Activated naive CD8-positive, alpha-beta T cell treated with anti-CD3 and anti-CD28 coated beads, Interleukin-2, amount 50 U/mL, for 16 hours (primary cell): ENCODE measurements around the gene PPP3CA.

Experiments used
- DNase-seq: peaks from one replicate; pipeline ENCODE4 v3.0.0-alpha.2; 2020; ENCODE audit warnings: low read depth, low spot score

The PPP3CA gene

DNA sequence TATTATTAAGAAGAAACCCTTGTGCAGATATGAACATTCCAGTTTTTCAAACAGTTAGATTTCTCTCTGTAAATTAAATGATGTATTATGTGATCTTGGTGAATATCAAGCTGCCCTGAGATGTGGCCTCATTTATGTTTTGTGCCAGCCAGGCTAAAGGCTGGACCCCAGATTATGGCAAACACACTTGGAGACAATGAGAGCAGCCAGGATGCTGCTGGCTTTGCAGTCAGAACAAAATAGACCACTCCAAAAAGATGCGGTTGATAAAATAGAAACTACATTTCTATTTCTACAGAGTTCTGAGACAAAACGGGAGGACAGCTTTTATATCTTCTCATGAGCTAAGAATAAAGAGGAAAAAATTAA, 296.5 kb downstream of the PPP3CA start:
- no peak for DNase-seq

DNA sequence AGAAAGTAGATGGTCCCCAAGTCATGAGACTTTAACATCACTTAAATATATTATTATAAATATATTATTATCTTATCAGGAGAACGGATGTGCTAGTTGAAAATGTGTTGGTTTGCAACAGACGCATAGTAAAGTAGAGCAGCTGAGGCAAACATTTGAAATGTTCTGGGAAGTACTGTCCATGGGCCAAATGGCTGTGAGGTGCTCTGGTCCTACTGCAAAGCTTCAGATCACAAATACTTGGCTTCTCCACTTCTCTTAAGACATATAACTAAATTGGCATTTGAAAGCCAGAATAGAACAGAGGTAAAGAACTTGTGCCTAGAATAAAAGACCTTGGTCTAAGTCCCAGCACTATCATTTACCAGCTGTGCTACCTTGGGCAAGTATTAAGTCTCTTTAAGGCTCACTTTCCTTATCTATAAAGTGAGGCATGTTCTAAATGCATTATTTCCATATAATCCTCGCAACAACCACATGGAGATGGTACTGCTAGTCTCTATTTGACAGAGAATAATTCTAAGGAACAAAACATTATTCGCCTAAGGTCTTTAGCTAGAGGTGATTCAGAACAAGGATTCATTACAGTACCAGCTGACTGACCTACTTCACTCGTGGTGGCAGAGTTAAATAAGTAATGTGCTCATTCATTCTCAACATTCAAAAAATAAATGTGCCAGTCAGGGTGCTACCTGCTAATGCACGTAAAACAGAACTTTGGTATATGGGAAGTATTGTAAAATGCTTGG, 297.1 kb downstream of the PPP3CA start:
- DNase-seq: no peak

DNA sequence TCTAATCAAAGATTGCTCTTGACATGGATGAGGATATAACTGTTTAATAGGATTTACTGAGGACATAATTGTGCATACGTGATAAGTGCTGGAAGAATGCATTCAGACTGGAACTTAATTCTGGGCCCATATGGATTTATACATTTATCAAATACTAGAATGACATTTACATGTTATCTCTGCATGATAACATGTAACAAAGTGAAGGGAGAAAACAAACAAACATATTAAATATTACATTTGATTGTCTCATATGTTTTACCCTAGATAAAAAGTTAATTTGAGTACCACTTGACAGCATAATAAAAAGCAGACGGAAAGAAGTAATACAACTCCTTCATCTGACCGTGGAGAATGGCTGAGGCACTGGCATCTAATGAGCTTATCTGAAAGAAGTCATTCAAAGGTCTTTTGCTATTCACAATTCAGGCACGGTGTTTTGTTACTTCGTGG, 297.8 kb downstream of the PPP3CA start:
- no peak for DNase-seq

DNA sequence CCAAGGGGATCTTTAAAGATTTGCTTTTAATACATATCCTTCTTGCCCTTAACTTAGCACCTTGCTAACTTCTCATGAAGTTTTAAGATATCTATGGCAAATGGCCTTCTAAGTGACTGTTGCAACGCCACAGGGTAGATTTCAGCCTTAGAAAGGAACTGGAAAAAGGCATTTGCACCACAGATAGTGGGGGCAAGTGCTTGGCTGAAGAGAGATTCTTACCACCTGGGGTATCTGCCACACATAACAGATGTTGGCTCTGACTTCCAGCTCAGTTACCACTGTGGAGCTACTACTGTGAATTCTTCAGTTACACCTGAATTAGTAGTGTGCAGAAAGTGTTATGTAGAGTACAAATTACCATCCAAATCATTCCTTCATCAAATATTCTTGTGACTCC, 302.6 kb downstream of the PPP3CA start:
- DNase-seq: no peak

DNA sequence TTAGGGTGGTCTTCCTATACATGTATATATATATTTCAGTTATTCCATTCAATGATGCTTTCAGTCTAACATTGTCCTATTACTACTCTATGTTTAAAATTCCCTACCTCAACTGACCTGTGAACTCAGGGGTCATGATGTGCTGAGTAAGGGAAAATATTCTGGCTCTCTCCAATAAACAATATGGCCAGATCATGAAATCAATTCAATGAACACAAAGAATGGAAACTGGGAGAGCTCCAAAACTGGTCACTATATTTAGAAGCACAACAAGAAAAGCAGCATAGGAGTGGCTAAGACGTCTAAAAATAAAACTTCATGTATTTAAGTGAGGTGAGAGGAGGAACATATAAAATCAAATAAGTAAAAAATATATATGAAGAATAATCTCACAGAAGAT, 304.5 kb downstream of the PPP3CA start:
- no peak for DNase-seq

DNA sequence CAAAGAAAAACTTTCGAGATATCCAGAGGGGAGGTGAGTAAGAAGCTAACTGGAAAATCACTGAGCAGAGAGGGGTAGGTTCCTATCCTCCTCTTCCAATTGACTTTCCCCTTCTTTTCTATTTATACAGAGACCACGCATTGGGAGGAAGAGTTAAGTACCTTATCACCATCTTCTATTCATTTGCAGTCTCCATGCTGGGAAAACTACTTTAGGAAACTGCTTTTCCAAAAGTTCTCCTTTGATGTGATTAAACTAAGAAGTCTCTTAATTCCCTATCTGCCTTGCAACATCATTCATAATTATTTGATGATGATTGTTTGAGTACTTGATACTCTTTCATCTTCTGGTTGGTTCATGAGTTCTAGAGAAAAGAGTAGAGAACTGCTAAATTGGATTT, 306.6 kb downstream of the PPP3CA start:
- DNase-seq: no peak

DNA sequence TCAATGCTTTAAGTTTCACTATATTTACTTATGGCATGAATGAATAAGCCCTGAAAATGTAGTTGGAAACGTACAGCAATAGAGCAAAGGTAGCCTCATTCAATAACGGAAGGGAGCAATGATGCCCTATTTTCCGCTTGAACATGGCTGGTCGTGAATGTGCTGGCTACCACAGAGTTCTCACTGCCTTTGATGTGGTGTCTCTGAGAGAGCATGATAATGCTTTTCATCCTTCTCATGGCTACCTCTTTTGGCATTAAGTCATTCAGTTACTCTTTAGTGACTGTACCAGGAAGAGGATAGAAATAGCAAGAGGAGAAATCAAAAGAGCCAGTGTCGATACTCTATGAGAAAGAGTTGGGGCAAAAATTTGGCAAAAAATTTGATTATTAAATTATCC, 308.0 kb downstream of the PPP3CA start:
- DNase-seq: no peak

DNA sequence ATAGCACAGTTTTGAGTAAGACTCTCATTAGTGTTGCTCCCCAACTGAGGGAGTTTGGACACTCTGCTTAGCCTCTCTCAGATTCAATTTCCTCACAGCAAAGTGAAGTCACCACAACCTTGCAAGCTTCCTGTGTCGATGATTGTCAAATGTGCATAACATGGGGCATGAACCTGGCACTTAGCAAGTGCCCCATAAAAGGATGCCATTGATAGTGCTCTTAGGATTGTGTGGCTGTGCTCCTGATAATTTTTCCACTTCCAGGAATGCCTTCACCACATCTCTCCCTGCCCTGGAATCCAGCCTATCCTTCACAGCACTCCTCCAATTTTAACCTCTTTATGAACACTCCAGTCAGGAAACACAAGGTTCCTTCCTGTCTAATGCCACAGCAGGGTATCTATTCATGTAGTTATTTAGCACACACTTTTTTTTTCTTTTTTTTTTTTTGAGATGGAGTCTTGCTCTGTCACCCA, 309.4 kb downstream of the PPP3CA start:
- DNase-seq: no peak

DNA sequence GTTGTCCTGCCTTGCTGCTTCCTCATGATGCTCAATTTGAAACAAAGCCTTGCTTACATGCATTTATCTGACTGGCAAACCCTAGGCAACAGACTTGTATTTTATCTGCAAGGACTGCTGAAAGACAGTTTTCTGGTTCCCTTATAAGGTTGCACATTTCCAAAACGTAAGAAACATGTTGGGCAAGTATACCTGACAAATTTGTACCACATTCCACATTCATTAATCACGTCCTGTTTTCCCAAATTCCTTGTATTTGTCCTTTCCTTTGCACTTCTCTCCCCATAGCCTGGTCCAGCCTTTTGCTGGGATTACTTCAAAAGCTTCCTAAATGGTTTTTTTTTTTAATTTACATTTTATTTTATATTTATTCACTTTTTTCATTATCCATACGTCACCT, 310.1 kb downstream of the PPP3CA start:
- no peak for DNase-seq

DNA sequence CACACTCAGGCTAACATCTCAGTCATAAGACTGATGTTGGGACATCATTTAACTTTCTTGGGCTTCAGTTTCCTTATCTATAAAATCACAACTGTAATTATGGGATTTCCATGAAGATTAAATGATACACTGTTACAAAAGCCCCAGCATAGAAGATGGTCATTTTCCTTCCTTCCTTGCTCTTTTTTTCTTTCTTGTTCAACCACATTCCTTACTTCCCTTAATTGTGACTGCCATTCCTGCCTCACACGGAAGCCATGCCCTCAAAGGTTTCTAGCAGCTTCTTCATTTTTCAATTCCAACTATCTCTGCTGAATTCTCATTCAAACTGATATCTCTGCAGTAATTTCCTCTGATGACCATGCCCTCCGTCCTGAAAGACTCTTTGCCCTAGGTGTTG, 311.8 kb downstream of the PPP3CA start:
- no peak for DNase-seq

DNA sequence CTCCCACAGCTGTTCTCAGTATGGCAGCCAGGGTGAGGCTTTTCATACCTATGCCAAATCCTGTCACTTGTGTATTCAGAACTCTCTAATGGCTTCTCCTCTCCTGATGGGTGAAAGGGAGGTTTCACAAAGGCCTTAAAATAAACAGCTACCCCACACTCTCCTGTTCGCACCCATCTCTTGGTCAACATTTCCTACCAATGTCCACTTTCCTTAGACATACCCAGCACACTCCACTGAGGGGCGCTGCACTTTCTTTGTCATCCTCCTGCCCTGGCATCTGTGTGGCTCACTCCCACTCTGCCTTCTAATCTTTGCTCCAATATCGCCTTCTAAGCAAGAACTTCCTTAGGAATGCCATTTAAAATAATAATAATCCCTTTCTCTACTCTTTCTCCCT, 313.3 kb downstream of the PPP3CA start:
- DNase-seq: no peak

DNA sequence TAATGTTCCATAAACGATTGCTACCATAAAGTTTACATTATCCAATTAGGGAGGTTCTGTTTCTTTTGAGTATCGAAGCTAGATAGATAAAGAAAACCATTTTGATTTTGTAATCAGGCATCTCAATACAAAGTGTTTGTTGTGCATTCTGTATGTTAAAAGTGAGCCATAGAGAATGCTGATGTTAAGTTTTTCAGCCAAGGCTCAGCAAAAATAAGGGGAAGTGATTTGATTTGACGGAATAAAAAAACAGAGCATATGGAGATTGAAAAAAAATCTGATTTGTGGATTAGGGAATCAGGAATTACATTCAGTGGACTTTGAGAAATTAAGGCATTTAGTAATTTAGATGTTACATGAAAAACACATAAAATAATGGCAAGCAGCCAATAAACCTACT, 314.8 kb downstream of the PPP3CA start:
- no peak for DNase-seq

DNA sequence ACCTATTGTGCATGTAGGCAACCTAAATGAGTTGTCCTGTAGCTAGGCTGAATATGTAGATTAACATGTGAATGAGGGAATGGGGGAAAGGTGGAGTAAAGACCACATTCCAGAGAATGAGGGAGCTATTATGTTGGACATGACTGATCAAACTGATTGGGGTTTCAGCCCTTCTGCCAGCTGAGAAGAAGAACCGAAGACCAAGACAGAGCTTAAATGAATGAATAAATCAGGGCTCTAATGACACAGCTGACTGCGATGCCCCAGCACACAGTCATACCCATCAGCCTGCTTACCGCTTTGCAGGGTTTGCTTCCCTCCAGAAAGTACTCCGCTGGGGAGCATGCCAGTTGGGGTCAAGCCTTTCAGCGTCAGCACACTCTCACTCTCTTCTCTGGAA, 315.4 kb downstream of the PPP3CA start:
- no peak for DNase-seq

DNA sequence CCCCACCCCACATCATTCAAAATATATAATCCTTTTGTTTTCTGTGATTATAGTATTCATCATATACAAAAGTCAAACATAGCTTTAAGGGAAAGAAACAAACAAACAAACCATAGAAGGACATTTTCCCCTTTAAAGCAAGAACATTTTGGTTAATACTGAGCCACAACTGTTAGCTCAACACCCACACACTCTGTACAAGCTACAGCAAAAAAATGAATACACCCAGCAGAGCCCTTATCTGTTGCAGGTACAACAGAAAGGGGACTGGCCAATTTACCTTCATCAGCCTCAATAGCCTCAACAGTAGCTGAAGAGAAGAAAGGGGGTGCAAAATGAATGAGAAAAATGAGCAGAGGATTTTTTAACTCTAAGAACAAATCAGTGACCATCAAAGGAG, 318.4 kb downstream of the PPP3CA start:
- DNase-seq: no peak

DNA sequence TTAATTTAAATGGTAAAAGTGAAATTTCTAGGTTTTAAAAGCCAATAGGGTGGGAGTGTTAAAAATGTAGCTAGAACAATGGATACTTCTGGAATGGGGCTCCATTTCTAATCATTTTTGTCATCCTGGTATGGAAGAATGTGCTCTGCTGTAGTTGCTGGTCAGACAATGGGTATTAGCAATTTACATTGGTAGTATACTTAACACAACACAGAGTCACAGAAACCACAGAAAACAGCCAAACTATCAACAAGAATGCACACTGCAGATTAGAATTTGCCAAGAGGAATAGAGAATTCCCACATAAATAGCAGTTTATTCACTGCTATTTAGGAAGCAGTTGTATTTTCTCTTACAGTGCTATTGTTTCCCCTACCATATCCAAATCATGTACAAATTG, 319.6 kb downstream of the PPP3CA start:
- DNase-seq: no peak

DNA sequence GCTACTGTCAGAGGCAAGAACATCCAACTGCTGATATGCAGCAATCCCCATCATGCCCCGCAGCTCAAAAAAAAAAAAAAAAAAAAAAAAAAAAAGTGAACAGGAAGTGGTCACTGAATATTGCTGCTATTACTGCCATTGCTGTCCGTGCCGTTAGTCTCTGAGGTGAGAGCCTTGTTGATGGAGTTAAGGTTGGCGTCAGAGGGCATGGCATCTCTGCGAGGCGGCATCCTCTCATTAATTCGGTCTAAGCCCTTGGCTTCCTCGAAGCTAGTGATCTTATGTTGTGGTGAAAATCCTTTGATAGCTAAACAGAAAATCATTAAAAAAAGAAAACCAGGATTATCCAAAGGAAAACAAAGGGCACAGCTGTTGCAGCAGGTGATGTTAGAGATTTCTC, 321.6 kb downstream of the PPP3CA start:
- DNase-seq: no peak

DNA sequence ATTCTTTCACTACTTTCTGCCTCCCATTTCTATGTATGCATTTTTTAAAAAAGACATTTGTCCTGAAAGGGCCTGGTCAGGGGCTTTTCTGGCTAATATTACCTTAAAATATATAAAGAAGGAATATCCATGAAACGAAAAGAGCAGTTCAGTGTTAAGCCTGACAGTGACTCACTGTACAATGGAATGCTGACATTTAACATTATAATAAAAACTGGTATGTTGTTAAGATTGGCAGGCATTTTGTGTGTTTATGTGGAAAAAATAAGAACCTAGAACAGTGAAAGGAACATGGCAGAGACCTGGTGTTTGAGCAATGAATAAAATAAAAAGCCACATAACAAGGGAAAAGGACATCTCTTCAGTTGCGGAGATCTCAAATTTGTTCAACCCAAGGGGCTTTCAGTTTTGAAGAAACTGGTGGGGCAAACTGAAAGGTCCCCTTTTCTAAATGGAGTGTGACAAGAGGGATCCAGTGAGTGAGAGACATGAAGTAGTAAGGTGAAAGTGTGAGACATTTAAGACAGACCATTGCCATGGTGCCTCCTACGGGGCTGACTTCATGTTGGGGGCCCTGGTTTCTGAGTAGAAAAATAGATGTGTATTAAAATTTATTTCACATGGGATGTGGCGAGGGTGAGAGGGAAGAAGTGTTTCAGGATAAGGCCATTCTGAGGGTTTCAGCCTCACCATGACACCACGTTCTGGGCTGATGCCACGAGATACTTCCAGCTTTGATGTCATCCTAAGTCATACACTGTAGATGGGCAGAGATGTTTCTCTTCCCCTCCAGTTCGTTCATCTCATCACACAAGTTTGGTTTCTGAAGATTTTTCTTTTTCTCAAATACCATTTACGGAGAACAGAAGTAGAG, 324.9 kb downstream of the PPP3CA start:
- DNase-seq: no peak

DNA sequence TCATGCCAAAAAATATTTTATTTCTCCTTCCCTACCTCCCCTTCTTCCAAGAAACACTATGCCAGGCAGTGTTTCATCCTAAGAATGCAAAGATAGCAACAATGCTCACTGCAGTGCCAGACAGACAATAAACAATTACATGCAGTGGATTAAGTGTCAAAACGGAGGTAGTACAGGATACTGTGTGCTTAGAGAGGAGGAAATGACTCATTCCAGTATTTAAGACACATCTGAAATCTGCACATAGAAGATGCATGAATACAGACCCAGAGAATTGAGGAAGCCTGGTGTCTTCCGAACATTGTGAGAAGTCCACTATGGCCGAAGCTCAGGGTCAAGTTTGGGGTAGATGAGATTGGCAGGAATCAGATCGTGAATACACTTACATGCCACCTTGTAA, 326.4 kb downstream of the PPP3CA start:
- DNase-seq: no peak

DNA sequence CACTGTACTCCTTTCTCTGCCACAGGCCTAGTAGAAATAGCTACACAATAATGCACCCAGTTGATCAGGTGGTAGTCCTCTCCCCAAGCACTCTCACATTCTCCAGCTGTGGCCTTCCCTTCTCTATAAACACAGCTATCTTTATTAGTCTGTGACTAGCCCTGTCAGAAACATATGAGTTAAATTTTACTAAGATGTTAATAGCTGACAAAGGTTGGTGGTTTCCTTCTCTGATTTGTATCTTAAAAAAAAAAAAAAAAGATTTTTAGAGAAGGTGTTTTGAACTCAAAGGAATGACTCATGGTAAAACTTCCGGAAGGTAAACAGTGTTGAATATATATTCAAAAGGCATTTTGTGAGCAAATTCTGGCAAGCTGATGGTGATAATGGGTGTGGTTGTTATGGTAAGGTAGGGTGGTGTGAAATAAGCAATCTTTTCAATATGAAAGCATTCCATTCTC, 327.4 kb downstream of the PPP3CA start:
- DNase-seq: no peak

DNA sequence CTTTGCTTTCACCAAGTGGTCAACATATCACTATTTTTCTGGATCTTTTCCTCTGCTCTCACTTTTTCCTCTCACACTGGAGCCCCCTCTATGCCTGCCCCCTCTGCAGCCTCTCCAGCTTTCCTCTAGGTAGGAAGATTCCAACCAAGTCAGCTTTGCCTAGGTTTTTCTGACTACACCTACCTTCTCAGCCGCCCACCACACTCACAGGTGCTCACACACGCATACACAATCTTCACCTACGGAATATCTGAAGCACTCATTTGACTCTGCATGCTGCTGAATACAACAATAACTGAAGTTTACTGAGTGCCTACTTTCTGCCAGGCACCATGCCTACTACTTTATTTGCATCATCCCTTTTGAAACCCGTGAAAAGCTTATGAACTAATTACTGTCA, 328.0 kb downstream of the PPP3CA start:
- DNase-seq: no peak

DNA sequence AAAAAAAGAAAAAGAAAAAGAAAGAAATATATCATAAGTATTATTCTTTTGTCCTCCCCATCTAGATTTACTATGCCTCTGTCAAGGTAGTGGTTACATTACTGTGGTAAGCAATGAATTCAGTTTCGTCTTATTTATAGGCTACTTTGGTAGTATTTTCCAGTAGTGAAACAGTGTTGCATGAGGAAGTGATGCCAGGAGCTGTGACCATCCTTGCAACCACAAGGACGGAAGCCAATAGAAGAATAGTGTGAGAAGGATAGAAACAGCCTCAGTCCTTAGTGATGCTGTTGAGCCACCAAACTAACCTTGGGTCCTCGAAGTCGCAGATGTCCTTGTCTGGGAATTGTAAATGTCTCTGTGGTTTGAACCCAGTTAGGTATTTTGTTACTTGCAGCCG, 328.5 kb downstream of the PPP3CA start:
- DNase-seq: no peak

DNA sequence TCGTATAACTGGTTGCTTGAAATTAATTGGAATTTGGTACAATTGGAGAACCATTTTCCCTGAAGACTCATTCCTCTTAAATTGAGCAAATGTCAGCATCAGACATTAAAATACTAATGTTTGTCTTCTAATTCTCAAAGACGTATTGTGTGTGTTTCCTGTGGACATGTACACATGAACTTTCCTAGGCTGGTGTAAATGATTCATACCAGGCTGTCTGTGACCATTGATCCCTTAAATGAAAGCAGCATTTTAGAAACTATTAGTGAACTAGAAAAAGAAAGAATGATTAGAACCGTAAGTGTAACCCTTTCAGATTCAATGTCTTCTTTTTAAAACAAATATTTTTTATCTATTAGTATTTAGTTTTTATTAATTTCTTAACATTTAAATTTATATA, 332.9 kb downstream of the PPP3CA start:
- DNase-seq: no peak

DNA sequence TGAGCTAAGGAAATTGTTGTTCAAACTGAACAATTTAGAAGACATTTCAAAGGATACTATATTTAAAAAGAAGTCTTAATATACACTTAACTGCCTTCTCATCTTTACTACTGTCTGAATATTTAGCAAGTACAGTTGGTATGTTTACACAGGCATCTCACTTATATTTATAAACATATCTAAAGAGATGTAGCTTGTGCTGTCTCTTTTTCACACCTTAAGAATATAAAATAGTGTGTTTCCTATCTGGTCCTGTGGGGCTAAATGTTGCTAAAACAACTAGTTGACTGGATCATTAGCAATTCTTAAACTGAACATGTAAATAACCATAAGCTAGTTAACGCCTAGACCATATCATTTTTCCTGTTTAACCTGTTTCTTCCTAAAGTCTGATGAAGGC, 336.3 kb downstream of the PPP3CA start:
- DNase-seq: no peak
